ENCODE results near the gene SERPINB7.

DNA sequence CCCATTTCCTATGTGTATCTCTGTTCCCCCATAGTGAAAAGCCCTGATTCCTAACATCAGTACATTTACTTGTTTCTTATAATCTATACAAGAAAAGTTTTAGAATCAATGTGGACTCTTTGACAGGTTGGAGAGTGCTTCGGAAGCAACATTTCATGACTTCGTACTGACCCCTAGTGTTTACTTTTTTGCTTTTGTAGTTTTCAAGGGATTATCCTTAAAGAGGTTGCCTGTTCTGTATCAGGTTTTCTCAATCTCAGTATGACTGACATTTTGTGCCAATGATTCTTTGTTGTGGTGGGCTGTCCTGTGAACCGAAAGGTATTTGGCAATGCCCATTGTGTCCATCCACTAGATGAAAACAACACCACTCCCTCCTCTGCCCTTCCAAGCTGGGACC is 69.0 kb downstream of the SERPINB7 start:
- TF ChIP-seq, protein P1, sequence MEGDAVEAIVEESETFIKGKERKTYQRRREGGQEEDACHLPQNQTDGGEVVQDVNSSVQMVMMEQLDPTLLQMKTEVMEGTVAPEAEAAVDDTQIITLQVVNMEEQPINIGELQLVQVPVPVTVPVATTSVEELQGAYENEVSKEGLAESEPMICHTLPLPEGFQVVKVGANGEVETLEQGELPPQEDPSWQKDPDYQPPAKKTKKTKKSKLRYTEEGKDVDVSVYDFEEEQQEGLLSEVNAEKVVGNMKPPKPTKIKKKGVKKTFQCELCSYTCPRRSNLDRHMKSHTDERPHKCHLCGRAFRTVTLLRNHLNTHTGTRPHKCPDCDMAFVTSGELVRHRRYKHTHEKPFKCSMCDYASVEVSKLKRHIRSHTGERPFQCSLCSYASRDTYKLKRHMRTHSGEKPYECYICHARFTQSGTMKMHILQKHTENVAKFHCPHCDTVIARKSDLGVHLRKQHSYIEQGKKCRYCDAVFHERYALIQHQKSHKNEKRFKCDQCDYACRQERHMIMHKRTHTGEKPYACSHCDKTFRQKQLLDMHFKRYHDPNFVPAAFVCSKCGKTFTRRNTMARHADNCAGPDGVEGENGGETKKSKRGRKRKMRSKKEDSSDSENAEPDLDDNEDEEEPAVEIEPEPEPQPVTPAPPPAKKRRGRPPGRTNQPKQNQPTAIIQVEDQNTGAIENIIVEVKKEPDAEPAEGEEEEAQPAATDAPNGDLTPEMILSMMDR (optimal IDR thresholded peaks at IDR 0.05 in 1 of 3, IDR thresholded peaks at IDR 0.05 in 1 of 3, conservative IDR thresholded peaks at IDR 0.05 in 1 of 3; ENCODE audit: extremely low read depth in 1 of 3, insufficient read depth in 2 of 3, low read length in 3 of 3): peak; percentile 22 to 64 (median 45)
- TF ChIP-seq EZH2 (IDR thresholded peaks at IDR 0.05; ENCODE audit: low read length): no peak

Measured in keratinocyte (primary cell).